CD4-positive, alpha-beta T cell treated with Interleukin-10 for 1 hour (primary cell): ENCODE results near the gene CENPE.

Experiments used
- DNase-seq: peaks from one replicate; pipeline ENCODE4 v3.0.0-alpha.2; 2020

The CENPE gene

DNA sequence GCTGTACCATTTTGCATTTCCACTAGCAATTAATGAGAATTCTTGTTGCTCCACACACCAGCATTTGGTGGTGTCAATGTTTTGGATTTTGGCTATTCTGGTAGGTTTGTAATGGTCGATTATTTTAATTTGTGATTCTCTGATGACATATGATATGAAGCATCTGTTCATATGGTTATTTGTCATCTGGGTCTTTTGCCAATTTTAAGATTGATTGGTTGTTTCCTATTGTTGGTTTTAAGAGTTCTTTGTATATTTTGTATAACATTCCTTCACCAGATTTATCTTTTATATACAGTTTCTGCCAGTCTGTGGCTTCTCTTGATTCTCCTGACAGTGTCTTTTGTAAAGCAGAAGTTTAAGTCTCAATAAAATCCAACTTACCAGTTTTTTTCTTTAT, 80.0 kb downstream of the CENPE start:
- no peak for DNase-seq

DNA sequence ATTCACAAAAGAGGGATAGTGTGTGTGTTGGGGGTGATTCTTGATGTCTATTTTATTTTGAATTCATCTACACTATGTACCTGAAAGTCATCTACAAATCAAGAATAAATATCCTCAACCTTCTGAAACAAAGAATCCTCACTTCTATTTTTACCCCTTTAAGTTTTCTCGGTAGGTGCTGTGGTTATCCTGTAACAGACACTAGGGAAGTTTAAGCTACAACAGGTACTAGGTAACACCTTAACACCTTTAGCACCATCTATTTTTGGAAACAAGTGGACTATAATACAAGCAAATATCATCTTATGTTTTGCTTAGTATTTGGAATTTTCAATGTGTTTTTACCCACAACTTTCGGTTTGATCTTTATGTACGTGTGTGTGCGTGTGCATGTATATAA, 86.5 kb downstream of the CENPE start:
- DNase-seq: no peak

DNA sequence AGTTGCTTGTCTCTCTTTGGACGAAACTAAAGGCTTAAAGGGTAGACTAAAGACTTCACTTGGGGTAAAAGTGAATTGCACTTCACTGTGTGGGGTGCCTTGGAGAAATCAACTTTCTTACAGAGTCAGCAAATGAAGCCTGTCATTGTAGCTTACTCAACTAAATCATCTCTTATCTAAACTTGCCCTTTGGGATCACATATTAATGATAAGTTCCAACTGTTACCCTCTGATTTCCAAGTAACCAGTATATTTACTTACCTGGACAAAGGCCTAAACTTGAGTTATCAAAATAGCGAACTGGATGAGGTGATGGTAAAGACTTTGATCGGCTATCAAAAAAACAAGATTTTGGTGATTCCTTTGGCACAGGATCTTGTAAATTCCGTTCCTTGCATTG, 89.6 kb downstream of the CENPE start:
- no peak for DNase-seq

DNA sequence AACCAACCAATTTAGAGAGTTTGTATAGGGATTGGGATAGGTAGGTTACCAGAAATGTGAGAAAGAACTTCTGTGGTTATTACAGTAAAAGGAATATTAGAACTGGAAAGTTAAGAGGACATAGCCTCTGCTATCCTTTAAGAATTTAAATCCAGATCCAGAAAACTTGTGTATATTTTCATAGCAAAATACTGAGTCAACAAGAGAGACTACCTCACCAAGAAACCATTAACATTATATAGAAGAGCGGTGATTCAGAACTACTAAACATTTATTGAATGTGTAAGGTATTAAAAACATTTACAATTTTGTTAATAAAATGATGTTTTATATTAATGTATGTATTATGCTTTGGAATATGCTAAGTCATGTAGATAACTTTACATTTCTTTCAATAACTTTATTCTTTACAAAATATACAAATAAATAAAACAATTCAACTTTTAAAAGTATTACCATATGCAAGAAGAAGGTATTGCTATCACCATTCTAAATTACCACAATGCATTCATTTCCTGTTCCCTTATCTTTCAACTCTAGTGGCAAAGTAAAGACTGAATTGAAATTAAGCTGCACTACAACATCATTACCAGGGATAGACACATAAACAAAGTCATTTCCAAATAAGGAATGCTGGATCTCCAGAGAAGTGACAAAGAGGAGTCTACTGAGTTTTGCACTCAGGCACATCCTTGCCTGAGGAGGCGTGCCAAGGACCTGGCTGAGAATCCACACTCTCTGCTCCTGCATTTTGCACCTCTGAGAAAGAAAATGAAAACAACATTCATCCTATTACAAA, 92.4 kb downstream of the CENPE start:
- DNase-seq: no peak

DNA sequence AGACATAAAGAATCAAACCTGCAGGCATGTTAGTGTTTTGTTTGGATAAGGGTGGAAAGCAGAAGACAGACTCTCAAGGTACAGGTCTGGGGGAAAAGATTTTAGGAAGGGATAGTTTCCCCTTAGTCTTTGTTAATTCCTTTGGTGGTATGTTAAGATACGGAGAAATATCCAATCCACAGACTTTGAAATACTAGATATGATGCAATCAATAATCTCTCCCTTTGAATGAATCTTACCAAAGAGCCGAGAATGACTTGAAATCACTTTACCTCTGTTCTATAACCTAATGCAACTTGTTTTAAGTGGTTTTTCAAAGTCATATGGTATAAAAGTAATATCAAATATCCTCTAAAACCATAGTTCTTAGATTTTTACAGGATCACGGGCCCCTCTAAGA, 93.3 kb downstream of the CENPE start:
- no peak for DNase-seq

DNA sequence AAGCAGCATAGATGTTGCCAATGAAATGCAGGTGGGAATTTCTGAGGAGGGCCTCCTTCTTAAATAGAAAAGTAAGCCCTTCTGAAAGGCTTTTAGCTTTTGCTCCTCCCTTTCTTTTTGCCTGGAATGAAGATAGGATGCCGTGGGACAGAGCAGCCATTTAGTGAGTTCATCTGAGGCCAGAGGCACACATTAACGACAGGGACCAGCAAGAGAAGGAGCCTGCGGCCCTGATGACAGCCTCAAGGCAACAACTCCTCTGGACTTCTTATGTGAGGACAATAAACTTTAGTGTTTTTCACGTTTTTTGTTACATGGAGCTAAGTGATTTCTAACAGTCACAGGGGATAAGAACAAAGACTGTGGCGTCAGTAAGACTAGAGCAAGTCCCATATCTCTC, 97.5 kb downstream of the CENPE start:
- DNase-seq: no peak

DNA sequence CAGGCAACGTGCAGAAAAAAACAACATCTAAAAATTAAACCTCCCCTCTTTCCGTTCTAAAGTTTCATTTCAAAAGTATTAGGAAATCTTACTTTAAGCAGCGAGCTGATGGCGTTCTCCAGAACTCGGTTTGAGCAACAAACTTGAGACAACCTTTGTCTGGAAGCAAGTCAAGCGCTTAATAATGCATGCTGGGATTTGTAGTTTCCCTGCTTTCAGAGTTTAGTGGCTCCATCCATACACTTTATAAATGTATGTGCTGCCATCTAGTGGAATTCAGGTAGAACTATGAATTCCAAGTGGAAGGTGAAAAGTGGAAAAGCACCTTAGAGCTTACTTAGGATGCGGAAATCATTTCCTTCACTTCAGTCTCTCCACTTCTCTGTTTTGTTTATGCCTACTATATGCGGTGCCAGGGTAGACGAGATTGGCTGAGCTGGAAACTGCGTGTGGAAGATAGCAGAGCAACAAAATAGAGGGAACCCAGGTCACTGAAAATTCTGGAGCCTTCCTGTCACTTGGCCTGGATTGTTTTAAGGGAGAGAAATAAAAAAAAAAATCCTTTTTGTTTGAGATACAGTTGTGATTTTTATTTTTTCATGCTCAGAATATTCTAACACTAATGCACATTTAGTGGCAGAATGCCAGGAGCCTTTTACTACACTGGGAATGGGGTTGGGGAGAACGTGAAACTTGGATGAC, 98.3 kb downstream of the CENPE start, which contains the start of gene BDH2:
TSS of gene BDH2 (minus strand) at position 144 of the 702 bp plus-strand sequence. CDS start 3,580 bp downstream, outside the sequence.
- DNase-seq: peak; percentile 88

DNA sequence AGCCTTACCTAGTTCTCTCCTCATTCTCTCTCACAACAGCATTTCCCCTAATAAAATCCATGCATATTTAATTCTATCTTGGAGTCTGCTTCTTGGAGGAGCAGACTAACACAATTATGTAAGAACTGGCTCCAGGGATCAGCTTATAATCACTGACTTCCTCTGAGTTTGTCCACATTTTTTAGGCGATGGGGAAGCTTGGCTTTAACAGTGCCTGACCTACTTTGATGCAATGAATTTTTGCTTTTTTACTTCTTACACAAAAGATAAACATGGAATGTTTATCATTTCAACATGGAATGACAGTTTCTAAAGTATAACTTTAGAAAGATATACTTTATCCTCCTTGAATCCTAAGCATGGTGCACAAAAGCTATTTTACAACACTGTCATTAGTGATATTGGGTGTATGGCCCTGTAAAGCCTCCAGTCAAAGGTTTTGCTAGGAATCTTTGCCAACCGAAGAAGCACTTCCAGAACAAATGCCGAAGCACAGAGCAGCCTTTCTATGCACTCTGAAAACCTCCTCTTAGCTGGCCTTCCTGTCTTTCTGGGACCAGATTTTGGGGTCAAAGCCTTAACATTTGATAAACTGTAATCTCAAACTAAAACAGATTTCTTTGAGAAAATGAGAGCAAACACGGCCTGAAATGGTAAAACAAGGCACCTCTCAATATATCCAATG, 99.2 kb downstream of the CENPE start:
- DNase-seq: no peak

DNA sequence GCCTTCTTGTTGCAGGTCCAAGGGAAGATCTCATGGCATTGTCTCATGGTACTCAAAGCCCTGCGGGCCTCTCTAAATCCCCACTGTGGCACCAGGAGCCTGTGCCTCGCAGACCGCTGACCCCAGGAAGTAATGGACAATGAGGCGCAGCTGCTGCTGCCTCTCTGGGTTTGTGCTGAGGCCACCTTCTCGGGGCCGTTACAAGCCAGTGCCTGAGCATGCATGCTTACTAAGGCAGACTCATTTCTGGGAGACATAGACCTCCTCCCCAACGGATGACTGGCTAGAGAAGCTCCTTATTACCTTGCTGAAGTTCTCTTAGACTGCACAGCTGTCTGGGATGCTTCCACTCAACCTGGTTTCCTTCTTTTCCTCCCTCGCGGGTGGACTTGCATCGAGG, 99.8 kb downstream of the CENPE start:
- DNase-seq: no peak

DNA sequence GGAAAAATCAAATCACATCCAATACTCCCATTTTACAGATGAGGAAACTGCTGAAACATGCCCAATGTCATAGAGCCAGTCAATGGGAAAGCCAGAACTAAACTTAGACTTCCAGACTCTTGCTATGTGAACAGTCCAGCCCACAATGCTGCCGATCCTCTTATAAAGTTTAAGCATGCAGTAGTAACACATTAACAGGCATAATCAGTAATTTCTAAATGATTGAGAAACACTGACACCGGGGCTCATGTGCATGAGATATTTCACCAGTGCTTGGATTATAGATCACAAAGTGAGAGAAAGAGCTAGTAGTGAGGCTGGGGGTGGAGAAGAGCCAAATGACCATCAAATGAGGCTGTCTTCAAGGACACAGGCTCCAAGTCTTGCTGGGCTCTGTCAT, 101.0 kb downstream of the CENPE start:
- DNase-seq: no peak

DNA sequence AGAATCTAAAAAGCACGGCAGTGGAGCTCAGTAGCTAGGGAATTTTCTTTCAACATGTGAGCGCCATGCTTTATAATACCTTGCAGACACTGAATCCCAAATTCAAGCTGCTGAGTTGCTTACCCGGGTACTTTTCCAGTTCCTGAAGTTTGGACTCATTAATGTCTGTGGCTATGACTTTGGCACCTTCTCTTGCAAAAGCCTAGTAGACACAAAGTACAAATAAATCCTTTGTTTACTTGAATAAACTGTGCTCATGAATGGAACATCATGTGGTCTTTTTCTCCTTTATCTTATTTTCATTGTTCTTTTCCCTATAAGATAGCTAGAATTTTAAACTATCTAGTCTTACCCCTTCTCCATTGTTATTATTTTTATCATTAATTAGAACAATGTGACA, 103.1 kb downstream of the CENPE start:
- DNase-seq: no peak

DNA sequence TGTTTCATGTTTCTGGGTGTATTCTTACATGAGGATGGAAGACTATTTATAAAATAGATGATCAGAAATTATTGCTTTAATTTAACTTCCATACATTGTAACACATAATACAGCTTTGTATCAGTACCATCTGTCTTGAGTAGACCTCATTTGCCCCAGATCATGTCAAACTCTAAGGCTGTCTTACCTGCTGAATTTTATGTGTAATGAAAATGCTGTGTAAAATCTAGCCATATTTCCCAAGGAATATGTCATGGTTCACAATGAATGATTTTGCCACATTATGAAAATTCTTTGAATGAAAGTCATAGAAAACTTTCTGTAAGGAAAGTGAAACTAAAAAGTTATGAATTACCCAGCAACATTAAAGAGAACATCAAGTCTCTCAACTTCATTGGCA, 105.9 kb downstream of the CENPE start:
- DNase-seq: no peak

DNA sequence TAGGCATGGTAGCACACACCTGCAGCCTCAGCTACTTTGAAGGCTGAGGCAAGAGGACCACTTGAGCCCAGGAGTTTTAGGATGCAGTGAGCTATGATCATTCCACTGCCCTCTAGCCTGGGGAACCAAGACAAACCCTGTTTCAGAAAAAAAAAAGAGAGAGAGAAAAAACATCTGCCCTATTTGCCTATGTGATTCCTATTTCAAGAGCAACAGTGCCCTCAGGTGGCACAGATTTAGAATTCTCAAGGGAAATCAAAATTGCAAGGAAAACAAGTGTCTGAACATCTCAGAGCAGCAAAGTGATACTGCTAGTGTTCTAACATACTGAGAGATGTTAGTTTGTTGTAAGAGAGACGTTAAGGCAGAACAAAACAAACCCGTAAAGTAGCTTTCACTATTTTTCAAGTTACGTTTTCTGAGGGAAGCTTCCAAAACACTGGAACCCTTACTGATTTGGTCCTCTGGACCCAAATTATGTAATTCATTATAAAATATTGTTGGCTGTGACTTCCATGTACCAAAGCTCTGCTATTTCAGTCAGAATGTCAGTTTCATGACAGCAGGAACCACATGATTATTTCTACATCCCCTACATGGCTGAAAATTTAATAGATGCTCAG, 106.4 kb downstream of the CENPE start:
- peak; percentile 77 for DNase-seq

DNA sequence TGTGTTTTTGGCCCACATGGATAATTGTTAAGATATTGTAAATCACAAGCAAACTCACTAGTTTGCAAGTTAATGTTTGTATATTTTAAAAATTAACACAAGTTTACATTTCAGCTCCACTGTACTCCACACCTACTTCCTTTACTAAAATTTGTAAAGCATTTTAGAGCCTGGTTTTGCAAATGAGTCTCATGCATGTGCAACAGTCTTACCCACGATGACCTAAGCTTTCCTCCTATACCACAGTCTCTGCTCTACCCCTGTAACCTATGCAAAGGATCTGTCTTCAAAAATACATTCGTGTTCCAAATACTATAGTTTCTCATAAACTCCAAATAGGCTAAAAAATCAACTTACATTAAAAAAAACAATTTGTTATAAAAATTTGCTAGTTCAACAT, 108.7 kb downstream of the CENPE start:
- no peak for DNase-seq

DNA sequence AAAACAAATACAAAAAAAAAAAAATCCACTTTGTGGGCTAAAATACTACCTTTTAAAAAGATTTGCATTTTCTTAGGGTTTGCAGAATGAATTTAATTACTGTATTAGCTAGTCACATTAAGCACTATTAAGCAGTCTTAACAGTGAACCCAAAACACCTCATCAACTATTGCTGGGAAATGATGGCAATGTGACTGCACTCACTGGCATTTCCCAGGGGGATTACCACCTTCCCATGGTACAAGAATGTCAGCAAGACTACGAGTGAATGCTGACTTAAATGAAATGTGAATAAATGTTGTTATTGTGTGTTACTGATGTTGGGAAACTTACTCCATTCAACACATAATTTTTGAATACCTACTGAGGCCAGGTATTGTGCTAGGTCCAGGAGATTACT, 111.6 kb downstream of the CENPE start:
- DNase-seq: no peak

DNA sequence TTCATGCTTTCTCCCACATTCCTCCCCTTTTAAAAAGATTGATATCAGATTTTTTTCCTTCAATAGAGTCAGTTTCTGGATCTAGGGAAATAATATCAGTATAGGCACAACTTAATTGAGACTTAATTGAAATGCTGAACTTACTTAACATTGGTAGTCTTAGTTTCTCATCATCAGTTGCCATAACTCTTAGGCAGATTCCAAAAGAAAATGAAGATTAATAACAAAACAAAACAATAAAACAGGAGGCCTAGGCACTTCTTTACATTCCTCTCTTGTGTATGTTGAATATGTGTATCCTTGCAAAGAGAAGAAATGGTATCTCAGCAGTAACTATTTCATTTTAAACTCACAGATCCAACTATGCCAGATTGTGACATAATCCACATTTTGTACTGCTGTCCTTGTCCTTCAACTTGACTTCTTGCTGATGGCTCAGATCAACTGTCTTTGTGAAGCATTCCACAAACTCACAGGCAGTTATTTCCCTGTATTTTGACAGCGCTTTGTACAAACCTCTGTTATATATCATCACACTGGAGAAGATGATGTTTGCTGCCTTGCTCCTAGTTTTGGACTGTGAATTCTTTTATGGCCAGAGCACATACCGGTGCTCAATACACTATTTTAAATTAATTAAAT, 112.5 kb downstream of the CENPE start:
- no peak for DNase-seq

DNA sequence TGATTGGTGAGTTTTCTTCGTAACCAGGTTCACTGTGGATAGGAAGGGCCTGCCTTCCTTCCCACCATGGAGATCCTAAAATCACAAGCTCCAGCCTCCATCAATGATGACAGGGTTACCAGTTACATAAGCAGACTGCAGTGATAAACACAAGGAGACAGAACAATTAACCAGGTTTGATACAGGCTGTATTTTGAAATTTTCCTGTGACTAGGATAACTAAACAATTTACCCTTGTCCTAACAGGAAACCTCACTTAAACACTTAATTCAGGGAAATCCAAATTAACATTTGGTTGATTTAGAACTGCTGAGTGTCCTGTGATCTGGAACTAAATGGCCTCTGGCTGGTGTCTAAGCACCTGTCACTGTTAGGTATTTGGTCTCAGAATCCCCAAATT, 118.5 kb downstream of the CENPE start:
- no peak for DNase-seq

DNA sequence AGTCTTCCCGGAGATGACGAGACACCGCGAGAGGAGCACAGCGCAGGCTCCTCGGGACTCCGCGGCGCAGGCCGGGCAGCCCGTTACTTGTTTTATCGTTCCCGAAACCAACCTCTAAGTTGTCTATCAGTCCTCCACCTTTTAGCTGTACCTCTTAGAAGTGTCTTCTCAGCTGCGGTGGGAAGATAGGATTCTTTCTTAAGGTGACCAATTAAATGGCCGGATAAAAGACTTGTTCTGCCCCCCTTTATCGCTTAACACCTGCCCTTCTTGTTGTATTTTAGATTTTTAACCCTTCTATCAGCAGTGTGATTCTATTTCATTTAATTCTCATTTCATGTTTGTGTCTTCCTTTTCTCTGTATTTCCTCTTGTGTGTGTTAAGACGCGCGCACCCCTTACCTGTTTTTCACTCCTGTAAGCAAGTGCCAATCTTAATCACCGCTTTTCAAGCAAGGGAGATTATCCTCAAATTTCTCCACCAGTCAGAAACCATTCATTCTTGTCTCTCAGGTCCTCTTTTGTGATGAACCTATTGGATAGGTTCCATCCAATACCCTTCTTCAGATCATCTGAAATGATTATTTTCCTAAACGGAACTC, 121.3 kb downstream of the CENPE start, which contains the start of gene SLC9B2:
TSS of gene SLC9B2 (minus strand) at position 15 of the 601 bp plus-strand sequence. CDS start 9,211 bp downstream, outside the sequence.
- peak; percentile 64 for DNase-seq

DNA sequence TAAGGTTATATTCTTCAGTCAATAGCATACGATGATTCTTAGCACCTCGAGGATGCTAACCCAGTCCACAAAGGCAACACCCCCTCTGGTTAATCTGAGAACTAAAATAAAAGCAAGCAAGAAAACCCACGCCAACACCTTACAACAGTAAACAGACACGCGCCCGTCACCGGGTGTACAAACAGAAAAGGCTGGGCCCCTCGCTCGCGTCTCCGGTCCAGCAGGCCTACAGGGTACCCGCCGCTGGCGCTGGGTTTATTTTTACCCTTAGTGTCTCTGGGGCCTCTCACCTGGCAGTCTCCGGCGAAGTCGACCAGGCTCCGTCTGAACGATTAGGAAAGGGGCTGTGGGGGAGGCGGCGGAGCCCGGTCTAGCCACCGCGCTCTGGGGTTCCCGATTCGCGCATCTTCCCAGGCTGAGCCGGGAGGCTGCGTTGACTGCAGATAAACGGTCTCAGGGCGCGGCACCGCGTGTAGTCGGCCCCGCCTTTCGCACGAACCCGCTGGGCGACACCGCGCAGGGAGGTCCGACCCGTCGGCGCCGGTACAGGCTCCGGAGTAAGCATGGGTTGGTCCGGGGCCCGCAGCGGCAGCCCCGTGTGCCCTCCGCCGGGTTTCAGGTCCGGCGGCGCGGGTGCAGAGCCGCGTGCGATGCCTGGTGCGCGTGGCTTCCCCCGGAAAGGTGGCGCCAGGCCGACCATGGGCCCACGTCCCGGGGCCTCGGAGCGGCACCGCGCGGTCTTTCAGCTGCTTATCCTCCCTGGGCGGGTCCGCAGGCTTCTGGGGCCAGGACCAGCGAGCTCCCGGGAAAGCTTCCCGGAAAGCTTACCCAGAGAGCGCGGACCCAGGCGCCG, 122.0 kb downstream of the CENPE start:
- DNase-seq: peak; percentile 74

DNA sequence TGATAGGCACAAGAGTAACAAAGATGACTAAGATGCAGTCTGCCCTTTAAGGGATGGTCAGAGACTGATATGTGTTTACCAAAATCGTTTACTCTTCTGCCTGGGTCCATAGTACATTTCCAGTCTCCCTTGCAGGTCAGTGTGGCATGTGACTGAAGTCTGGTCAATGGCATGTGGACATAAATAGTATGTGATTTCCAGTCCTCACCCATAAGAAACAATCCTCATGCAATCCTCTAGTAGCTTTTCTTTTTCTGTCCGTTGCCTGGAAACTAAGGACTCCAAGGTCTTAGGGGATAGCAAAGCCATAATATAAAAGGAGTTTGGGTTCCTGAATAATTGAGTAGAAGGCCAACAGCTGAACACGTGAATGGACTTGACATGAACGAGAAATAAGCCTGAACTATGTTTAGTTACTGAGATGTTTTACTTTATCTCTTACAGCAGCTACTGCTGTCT, 122.7 kb downstream of the CENPE start:
- peak; percentile 8 for DNase-seq
